Body of pancreas (tissue), 4 donors: Measurements from ENCODE around the gene MBD2.

ENCODE experiments used
- CTCF ChIP-seq, 7 experiments: fragments of 450-650 bp in 4 of 7; fragments of 200-600 bp in 3 of 7; sonication (generic) in 3 of 7; IDR thresholded peaks; one replicate each; pipeline ENCODE4 v1.5.1; 2016 to 2019; ENCODE audit warnings: antibody characterized with exemption in 7 of 7
- POLR2A ChIP-seq, 3 donors: fragments of 450-650 bp; IDR thresholded peaks; one replicate each; pipeline ENCODE4 v1.6.1; 2016; ENCODE audit warnings: antibody characterized with exemption in 3 of 3, mild to moderate bottlenecking in 2 of 3

- TF ChIP-seq CTCF (IDR thresholded peaks at IDR 0.05) = no peak
- TF ChIP-seq POLR2A (IDR thresholded peaks at IDR 0.05) = no peak
Observed at GRCh38 chr18:54192900-54193299, 31.6 kb downstream of the MBD2 start.
